Large intestine (tissue), 3 donors: ENCODE measurements around the gene KCNA10. TPM values are rescaled to one million over a fixed set of nuclear protein-coding genes. Genes with fewer than 3 reads are reported as not detected.
A peak's percentile ranks its signal among the peaks of the same experiment; 100 is the strongest.

Source experiments
- DNase-seq, 2 donors: peaks; one replicate each; pipeline versions ENCODE4 v3.0.0 to v3.0.0-alpha.2; 2013
- H3K27ac ChIP-seq: one replicate; pipeline ENCODE4 v1.5.1; 2013; ENCODE audit warnings: low read length
- H3K27me3 ChIP-seq: 2 replicates; pipeline ENCODE4 v1.6.1; 2013; ENCODE audit warnings: low read length; ENCODE audit not compliant: control insufficient read depth, insufficient read depth
- H3K36me3 ChIP-seq: 2 replicates; pipeline ENCODE4 v1.6.1; 2013; ENCODE audit warnings: low read length; ENCODE audit not compliant: control insufficient read depth, insufficient read depth
- H3K4me1 ChIP-seq: one replicate; pipeline ENCODE4 v1.6.1; 2013; ENCODE audit warnings: low read length; ENCODE audit not compliant: control insufficient read depth, insufficient read depth
- H3K4me3 ChIP-seq: one replicate; pipeline ENCODE4 v1.5.1; 2013; ENCODE audit warnings: low read length
- H3K9me3 ChIP-seq: one replicate; pipeline ENCODE4 v1.6.1; 2013; ENCODE audit warnings: mild to moderate bottlenecking, low read depth, low read length, moderate library complexity; ENCODE audit not compliant: control insufficient read depth
- WGBS: methylation state at CpG from one replicate; pipeline ENCODE4 v1.1.5; 2013; ENCODE audit warnings: low lambda C conversion rate; ENCODE audit not compliant: insufficient coverage; 5-methylcytosine and 5-hydroxymethylcytosine counted together
- polyA plus RNA-seq: library from polyadenylated mRNA; unstranded; fragments of 120-200 nt; gene quantifications from one replicate; pipeline ENCODE4 v1.2.1, GENCODE V29; 2013

KCNA10 gene
- polyA plus RNA-seq, 1 donor = not detected

GRCh38 chr1:110502402-110503151 lies 16.4 kb downstream of the KCNA10 start:
- no peaks in the 10 kb centered on the region for H3K4me1 ChIP-seq
- WGBS = 87% methylated on average over 3 of the region's 8 CpGs
- no peak for DNase-seq
- H3K4me3 ChIP-seq = no peak overlapping the region
- H3K27ac ChIP-seq = no peak overlapping the region
- H3K27me3 ChIP-seq = peaks cover 2% of the 10 kb centered on the region
- no peaks in the 10 kb centered on the region for H3K36me3 ChIP-seq
- H3K9me3 ChIP-seq = no peaks in the 10 kb centered on the region

DNA sequence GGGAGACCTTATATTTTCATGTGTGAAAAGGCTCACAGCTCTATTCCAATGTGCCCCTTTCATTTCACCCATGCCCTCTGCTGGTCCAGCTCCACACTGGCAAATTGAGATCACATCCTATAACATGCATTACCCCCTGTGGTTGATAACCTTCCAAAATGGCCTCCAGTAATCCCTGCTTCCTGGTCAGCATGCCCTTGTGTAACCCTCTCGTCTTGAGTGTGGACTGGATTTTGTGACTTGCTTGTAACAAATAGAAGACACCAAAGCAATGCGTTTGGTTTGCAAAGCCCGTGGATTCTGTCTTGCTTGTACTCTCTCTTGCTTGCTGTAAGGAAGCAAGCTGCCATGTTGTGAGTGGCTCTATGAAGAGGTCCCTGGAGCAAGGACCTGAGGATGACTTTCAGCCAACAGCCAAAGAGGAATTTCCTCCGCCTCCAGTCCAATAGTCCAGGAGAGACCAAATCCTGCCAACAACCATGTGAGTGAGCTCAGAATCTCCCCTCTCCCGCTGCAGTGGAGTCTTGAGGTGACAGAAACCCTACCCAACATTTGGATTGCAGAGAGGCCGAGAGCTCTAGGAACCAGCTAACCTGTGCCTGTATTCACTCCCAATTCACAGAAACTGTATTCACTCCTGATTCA lies 17.4 kb downstream of the KCNA10 start:
- no CpG with 5 or more reads among the region's 6 CpGs for WGBS
- DNase-seq = no peak
- Histone ChIP-seq H3K4me1 (no peaks in the 10 kb centered on the region), H3K27ac (no peak overlapping the region), H3K36me3 (no peaks in the 10 kb centered on the region), H3K9me3 (no peaks in the 10 kb centered on the region), H3K4me3 (no peak overlapping the region), H3K27me3 (peaks cover 2% of the 10 kb centered on the region)

DNA sequence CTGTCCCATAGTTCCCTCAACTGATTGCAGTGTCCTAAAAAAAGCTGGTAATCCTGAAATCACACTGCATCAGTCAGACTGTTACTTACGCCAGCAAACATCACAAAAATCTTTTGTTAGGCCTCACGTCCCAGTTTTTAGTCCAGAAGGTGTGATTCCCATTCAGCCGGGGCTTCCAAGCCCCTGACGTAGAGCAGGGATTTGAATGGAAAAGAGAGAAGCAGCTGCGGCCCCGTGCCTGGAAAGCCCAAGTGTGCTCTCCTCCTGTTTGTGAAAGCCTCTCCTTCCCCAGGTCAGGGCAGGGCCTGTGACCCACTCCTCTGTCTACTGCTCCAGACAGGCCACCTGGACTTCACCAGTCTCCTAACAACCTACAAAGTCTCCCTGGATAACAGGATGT lies 20.7 kb downstream of the KCNA10 start:
- Histone ChIP-seq H3K27me3 (peaks cover 2% of the 10 kb centered on the region), H3K9me3 (no peaks in the 10 kb centered on the region), H3K4me1 (no peaks in the 10 kb centered on the region), H3K36me3 (no peaks in the 10 kb centered on the region), H3K4me3 (no peak overlapping the region), H3K27ac (no peak overlapping the region)
- no peak for DNase-seq
- no CpG with 5 or more reads among the region's 6 CpGs for WGBS

- no CpG with 5 or more reads among the region's 8 CpGs for WGBS
- Histone ChIP-seq H3K9me3 (no peaks in the 10 kb centered on the region), H3K4me1 (no peaks in the 10 kb centered on the region), H3K27ac (no peak overlapping the region), H3K27me3 (no peaks in the 10 kb centered on the region), H3K36me3 (no peaks in the 10 kb centered on the region), H3K4me3 (no peak overlapping the region)
- DNase-seq = peak; percentile 48 to 54
Observed at GRCh38 chr1:110495926-110496600, 22.9 kb downstream of the KCNA10 start.

DNA sequence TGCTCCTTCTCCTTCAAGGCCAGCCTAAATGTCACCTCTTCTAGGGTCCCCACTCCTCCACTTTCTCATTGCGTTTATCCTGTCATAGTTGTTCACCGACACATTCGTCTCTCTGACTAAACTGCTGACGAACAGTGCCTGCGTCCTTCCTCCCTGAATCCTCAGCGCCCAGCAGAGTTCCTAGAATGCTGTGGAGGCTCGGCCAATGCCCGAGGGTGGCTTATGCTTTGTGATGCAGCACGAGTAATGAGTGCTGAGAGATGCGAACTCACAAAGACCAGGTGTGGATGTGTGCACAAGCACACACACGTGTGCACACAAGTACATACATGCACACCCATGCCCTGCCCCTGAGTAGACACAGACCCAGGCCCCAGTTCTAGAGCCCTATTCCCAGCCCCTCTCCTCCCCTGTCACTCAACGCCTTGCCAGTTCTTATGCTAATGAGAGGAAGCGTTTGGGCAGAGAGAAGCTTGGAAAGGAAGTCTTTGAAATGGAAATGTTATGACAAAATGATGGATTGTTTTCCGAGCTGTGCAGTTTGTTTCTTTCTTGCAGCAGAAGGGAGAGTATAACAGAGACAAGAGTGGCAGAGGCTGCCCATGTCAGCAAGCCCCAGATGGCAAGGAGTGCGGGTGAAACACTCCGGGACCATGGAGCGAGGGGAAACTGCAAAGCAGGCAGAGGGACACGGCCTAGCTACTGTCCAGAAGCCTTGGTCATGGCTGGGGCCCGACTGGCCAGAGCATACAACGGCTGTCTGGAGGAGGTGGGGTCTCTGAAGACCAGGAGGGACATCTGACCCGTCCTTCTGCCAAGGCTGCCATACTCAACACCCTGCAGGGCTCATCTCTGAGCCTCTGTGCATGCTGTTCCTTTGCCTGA lies 24.2 kb downstream of the KCNA10 start:
- Histone ChIP-seq H3K4me1 (no peaks in the 10 kb centered on the region), H3K27ac (no peak overlapping the region), H3K9me3 (no peaks in the 10 kb centered on the region), H3K36me3 (no peaks in the 10 kb centered on the region), H3K27me3 (no peaks in the 10 kb centered on the region), H3K4me3 (no peak overlapping the region)
- 100% methylated on average over 2 of the region's 21 CpGs for WGBS
- no peak for DNase-seq

- Histone ChIP-seq H3K4me1 (no peaks in the 10 kb centered on the region), H3K4me3 (no peak overlapping the region), H3K27me3 (no peaks in the 10 kb centered on the region), H3K36me3 (no peaks in the 10 kb centered on the region), H3K9me3 (no peaks in the 10 kb centered on the region), H3K27ac (no peak overlapping the region)
- no peak for DNase-seq
- 80% methylated on average over 1 of the region's 5 CpGs for WGBS
Observed at GRCh38 chr1:110494036-110494435, 24.9 kb downstream of the KCNA10 start.

GRCh38 chr1:110493059-110493699 lies 25.8 kb downstream of the KCNA10 start:
- Histone ChIP-seq H3K4me1 (no peaks in the 10 kb centered on the region), H3K9me3 (no peaks in the 10 kb centered on the region), H3K27ac (no peak overlapping the region), H3K36me3 (no peaks in the 10 kb centered on the region), H3K4me3 (no peak overlapping the region), H3K27me3 (no peaks in the 10 kb centered on the region)
- WGBS = no CpG with 5 or more reads among the region's 5 CpGs
- DNase-seq = no peak

DNA sequence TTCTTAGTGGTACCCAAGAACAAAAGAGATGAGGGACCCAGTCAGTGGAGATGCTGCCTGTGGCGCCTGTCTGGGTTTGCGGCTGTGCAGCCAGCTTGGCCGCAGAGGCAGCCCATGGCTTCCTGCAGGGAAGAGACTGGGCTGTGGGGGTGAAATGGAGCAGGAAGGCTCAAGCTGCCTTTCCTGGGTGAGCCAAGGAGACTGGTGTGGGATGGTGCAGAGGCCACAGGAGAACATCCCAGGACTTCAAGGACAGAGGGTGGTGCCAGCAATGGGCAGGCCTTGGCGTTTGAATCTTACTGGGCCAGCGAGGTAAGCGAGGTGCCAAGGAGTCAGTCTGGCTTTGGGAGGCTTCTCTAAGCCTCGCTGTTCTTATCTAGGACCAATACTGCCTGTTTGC lies 26.4 kb downstream of the KCNA10 start:
- no peak for DNase-seq
- H3K9me3 ChIP-seq = no peaks in the 10 kb centered on the region
- no peaks in the 10 kb centered on the region for H3K4me1 ChIP-seq
- H3K27ac ChIP-seq = no peak overlapping the region
- H3K36me3 ChIP-seq = no peaks in the 10 kb centered on the region
- no CpG with 5 or more reads among the region's 7 CpGs for WGBS
- H3K27me3 ChIP-seq = no peaks in the 10 kb centered on the region
- H3K4me3 ChIP-seq = no peak overlapping the region

GRCh38 chr1:110490791-110491451 lies 28.1 kb downstream of the KCNA10 start:
- H3K27me3 ChIP-seq = no peaks in the 10 kb centered on the region
- no peaks in the 10 kb centered on the region for H3K4me1 ChIP-seq
- no peaks in the 10 kb centered on the region for H3K36me3 ChIP-seq
- WGBS = 100% methylated on average over 1 of the region's 11 CpGs
- no peak overlapping the region for H3K4me3 ChIP-seq
- no peaks in the 10 kb centered on the region for H3K9me3 ChIP-seq
- H3K27ac ChIP-seq = no peak overlapping the region
- DNase-seq = no peak
